ENCODE data around the gene CGB2.
"Not testable (repeated sequence)": the region's sequence is repeated elsewhere in the genome, so short reads cannot be mapped to it uniquely, and the experiment has no call there.

Gene CGB2

DNA sequence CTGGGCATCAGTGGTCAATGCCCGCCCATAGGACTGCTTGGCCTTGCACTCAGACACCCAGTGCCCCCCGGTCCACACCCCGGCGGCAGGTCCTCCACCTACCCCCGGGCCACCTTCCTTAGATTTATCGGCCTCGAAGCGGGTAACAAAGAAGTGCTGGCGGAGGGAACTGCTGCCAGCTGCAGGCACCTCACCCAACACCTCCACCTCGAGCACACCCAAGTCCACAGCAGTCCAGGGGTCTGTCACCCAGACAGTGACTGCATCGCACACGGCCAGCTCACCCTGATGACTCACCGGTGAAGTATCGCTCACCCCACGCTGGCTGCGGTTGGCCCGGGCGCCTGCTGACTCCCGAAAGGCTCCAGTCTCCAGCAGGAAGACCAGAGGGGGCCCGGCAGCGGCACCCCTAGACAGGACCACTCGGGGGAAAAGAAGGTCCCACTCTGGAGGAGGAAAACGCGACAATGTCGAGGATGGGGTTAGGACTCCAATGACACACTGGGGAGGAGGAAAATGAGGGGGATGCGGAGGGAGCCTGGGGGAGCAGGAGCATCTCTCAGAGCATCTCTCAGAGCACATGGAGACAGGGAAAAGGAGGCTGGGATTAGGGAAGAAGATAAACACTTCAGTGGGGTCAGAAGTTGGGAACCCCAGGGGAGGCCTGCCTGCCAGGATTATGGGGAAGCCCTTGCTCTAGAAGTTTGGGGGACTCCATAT lies 7.0 kb downstream of the CGB2 start:
- DNase-seq = not testable (repeated sequence)

DNA sequence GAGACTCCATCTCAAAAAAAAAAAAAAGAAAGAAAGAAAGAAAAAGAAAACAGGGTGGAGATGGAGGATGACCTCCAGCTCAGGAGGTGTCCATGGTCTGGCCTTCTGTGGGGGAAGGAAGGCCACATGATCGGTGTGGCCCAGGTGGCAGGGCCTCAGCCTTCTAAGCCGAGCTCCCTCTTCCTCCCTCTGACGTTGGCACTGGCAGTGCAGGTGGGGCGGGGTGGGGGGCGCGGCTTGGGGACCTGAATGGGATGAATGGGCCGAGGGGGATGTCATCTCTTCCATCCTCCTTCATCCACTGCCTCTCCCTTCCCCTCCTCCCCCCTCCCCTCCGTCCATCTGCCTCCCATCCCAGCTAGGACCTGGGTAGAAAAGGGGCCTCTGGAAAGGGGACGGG lies 8.0 kb downstream of the CGB2 start:
- not testable (repeated sequence) for DNase-seq

DNA sequence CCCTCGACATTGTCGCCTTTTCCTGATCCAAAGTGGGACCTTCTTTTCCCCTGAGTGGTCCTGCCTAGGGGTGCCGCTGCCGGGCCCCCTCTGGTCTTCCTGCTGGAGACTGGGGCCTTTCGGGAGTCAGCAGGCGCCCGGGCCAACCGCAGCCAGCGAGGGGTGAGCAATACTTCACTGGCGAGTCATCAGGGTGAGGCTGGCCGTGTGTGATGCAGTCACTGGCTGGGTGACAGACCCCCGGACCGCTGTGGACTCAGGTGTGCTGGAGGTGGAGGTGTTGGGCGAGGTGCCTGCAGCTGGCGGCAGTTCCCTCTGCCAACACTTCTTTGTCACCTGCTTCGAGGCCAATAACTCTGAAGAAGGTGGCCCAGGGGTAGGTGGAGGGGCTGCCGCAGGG lies 10.5 kb downstream of the CGB2 start:
- DNase-seq = no peak

DNA sequence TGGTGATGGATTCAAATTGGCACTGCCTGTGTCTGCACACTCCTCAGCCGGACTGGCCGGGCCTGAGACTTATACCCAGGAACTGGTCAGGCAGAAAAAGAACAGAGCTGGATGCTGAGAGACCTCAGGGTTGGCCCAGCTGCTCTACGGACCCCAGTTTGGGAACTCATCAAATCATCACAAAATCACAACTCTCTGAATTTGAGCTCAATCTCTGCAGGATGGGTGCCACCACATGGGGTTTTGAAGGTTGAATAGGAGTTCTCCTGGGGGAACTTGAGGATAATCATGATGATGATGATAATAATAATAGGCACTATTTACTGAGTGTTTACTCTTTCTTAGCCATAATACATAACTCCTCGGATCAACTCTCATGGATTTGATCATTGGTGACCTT lies 11.0 kb downstream of the CGB2 start:
- DNase-seq = not testable (repeated sequence)

DNA sequence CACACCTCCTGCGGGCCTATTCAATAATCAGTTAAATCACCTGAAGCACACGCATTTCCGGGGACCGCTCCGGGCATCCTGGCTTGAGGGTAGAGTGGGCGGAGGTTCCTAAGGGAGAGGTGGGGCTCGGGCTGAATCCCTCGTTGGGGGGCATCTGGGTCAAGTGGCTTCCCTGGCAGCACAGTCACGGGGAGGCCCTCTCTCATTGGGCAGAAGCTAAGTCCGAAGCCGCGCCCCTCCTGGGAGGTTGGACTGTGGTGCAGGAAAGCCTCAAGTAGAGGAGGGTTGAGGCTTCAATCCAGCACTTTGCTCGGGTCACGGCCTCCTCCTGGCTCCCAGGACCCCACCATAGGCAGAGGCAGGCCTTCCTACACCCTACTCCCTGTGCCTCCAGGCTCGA lies 11.9 kb downstream of the CGB2 start, which contains the start of gene CGB5:
Gene CGB5, plus strand, starts transcription at position 301 of the 400 bp plus-strand sequence. CDS start 362 bp downstream, outside the sequence.
- DNase-seq = not testable (repeated sequence)

DNA sequence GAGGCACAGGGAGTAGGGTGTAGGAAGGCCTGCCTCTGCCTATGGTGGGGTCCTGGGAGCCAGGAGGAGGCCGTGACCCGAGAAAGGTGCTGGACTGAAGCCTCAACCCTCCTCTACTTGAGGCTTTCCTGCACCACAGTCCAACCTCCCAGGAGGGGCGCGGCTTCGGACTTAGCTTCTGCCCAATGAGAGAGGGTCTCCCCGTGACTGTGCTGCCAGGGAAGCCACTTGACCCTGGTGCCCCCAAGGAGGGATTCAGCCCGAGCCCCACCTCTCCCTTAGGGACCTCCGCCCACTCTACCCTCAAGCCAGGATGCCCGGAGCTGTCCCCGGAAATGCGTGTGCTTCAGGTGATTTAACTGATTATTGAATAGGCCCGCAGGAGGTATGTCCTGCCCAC lies 17.3 kb downstream of the CGB2 start, which contains the start of gene CGB8:
Gene CGB8, minus strand, starts transcription at position 101 of the 400 bp plus-strand sequence. CDS start 372 bp downstream, outside the sequence.
- DNase-seq = not testable (repeated sequence)

DNA sequence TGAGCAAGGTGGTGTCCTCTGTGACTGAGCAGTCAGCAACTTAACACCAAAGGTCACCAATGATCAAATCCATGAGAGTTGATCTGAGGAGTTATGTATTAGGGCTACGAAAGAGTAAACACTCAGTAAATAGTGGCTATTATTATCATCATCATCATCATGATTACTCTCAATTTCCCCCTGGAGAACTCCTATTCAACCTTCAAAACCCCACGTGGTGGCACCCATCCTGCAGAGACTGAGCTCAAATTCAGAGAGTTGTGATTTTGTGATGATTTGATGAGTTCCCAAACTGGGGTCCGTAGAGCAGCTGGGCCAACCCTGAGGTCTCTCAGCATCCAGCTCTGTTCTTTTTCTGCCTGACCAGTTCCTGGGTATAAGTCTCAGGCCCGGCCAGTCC lies 18.1 kb downstream of the CGB2 start:
- not testable (repeated sequence) for DNase-seq

DNA sequence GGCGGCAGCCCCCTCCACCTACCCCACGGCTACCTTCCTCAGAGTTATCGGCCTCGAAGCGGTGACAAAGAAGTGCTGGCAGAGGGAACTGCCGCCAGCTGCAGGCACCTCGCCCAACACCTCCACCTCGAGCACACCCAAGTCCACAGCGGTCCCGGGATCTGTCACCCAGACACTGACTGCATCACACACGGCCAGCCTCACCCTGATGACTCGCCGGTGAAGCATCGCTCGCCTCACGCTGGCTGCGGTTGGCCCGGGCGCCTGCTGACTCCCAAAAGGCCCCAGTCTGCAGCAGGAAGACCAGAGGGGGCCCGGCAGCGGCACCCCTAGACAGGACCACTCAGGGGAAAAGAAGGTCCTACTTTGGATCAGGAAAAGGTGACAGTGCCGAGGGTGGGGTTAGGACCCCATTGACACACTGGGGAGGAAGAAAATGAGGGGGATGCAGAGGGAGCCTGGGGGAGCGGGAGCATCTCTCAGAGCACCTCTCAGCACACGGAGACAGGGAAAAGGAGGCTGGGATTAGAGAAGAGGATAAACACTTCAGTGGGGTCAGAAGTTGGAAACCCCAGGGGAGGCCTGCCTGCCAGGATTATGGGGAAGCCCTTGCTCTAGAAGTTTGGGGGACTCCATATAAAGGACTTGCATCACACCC lies 18.8 kb downstream of the CGB2 start:
- DNase-seq = not testable (repeated sequence)

DNA sequence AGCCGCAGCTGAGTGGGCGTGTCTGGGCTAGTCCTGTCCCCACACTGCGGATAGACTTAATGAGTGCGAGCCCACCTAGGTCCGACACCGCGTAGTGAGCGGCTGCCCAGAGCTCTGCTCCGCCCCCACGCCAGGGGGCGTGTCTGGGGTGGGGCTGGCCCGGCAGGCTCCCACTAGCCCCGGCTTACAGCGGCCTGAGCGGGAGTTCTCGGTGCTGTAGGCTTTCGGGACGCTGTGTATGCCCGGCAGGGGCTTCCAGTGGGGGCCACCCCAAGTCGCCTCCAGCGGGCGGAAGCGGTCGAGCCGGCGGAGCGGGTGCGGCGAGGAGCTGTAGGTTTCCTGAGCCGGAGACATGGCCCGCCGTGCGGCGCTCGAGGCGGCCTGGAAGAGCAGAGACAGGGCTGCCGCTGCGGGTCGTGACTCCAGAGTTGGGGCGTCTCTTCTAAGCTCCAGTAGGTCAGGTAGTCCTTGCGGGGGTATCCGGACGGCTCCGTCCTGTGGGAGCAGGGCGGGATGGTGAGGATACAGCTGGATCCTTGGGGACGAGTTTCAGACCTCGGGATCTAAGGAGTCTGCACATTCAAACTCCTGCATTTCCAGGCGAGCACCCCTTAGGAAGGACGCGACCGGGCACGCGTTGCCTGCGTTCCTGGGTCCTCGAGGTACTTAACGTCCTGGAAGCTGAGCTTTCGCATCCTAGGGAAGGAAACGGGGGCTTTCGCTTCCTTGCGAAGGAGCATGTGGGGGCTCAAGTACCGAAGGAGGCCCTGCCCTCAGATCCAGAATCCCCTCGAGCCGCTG lies 24.6 kb downstream of the CGB2 start:
- DNase-seq = peak; percentile 60

DNA sequence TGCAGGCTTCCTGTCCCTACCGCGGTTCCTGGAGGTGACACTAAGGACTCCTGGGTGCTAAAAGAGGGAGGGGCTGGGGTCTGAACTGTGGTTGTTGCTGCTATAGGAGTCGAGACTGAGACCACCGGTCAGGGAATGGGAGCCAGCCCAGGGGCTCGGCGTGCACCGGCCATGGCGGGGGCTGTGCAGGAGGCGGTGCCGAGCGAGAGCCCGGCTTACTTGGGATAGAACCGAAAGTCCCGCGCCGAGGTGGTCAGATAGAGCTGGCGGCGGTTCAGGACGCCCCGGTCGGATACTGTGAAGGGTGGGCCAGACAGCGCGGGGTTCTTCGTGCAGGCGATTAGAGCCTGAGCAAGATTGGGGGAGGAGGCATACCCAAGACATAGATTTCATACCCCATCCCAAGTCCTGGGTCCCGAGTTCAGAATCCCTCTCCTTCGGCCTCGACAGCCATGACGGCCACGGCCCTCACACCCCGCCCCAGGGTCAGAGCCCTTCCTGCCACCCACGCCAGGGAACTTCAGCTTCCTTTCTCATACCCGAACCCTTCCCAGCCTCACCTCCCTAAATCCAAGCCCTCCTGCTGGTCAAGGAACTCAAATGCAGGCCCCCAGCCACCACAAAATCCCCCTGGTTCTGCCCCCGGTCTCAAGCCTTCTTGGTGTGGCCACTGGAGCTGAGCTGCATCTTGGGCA lies 25.4 kb downstream of the CGB2 start:
- not testable (repeated sequence) for DNase-seq

DNA sequence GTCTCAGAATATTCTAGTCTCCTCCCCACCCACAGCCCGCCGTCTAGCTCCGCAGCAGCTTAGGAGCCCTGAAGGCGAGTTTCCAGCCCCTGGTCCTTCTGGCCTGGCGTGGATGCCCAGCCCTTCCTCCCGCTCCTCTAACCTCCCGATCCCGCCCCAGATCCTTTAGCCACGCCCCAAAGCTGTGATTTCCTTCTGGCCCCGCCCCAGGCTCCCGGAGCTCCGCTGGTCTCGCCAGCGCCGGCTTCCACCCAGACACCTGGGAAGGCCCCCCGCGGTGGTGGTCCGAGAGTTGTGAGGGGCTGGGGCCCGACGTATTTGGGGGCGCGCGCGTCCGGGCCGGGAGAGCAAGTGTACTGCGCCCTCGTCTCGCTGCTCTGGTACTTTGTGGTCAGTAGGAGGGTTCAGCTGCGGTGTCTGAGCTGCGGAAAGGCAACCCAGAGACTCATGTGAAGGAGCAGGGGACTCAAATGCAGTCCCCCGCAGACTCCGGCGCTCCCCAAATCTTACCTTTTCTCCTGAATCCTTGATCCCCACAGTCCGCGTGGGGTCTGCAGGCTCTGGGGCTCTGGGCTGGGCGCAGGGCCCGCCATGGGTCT lies 26.0 kb downstream of the CGB2 start, which contains the start of gene CGB7:
Gene CGB7, minus strand, starts transcription at position 114 of the 599 bp plus-strand sequence. CDS start 2,374 bp downstream, outside the sequence.
- DNase-seq = peak; percentile 25

DNA sequence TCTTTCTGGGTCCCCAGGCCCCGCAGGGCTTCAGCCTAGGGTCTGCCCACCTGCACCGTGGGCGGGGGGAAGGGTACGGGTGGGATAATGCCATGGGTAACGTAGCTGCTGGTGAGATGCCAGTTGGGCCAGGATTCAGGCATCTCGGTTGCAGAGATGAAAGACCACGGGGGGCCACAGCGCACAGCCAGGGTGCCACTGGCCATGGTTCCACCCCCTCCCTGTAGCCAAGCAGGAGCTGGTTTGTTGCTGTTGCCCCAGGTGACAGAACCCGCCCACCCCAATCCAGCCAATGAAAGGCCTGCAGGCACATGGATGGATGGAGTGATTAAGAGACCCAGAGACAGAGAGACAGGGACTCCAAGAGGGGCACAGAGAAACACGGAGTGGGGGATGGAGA lies 26.9 kb downstream of the CGB2 start:
- DNase-seq = peak; percentile 25

DNA sequence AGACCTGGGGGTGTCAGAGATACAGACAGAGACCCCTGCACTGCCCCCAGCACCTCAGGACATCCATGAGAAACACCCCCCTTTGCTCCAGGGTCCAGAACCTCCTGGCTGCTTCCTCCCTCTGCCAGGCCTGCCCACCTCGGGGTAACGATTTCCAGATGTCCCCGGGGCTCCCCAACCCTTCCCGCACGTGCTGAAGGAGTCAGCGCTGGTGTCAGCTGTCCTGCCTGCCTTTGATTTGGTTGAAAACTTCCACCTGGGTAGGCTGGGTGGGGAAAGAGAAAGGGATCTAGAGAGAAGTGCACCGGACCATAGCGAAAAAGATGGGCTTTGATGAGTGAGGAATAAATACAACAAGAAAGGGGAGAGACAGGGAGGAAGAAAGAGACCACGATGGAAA lies 27.4 kb downstream of the CGB2 start:
- no peak for DNase-seq

DNA sequence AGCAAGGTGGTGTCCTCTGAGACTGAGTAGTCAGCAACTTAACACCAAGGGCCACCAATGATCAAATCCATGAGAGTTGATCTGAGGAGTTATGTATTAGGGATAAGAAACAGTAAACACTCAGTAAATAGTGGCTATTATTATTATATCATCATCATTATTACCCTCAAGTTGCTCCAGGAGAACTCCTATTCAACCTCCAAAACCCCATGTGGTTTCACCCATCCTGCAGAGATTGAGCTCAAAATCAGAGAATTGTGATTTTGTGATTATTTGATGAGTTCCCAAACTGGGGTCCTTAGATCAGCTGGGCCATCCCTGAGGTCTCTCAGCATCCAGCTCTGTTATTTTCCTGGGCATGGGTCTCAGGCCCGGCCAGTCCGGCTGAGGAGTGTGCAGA lies 29.3 kb downstream of the CGB2 start:
- DNase-seq = no peak

DNA sequence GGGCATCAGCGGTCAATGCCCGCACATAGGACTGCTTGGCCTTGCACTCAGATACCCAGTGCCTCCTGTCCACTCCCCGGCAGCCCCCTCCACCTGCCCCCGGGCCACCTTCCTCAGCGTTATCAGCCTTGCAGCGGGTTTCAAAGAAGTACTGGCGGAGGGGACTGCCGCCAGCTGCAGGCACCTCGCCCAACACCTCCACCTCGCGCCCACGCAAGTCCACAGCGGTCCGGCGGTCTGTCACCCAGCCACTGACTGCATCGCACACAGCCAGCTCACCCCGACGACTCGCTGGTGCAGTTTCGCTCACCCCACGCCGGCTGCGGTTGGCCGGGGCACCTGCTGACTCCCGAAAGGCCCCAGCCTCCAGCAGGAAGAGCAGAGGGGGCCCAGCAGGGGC lies 29.8 kb downstream of the CGB2 start:
- no peak for DNase-seq

DNA sequence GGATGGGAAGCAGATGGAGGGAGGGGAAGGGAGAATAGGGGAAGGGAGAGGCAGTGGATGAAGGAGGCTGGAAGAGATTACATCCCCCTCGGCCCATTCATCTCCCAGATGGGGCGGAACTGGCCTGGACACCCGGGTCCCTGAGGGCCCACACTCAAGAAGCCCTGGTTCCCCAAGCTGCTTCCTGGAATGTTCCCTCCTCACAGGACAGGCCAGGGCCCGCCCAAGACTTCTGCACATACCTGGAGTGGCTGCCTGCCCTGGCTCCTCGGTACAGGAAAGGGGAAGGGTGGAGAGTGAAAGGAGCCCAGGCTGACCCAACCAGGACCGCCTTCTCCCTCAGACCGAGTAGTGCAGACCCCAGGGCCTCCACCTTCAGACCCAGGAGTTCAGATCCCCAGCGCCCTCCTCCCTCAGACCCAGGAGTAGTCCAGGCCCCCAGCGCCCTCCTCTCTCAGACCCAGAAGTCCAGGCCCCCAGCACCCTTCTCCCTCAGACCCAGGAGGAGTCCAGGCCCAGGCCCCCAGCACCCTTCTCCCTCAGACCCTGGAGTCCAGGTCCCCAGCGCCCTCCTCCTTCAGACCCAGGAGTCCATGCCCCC lies 32.4 kb downstream of the CGB2 start:
- DNase-seq = no peak

DNA sequence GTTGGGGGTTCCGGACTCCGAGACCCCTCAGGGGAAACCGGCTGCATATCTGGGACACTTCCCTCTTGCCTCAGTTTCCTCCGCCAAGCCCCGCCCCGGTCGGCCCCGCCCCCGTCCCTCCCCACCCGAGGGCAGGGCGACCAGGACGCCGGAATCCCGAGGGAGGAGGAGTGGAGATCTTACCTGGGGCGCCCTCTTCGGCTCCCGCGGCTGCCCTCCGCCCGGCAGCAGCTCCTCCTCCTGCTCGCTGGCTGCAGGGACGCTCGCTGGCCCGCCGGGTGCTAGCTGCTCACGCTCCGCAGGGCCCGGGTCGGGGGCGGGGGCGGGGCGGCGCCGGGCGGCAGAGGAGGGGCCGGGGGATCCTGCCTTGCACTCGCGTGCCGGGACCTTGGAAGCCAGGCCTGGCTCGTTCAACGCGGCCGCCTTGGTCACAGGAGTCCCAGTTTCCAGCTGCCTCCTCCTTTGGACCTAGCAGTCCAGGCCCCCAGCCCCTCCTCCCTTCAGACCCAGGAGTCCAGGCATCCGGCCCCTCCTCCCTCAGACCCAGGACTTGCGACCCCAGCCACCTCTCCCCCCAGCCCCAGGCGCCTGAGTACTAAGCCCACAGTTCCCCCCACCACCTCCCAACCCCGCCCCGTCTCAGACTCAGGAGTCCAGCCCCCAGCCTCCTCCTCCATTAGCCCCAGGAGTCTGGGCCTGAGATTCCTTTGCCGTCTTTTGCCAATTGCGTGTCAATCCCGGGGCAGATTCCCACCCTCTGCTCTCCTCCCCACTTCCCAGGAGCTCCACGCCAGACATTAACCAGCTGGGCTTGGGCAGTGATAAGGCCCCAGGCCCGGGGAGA lies 33.3 kb downstream of the CGB2 start, which contains the start of gene NTF4:
Gene NTF4, minus strand, starts transcription at position 51 of the 844 bp plus-strand sequence. CDS start 2,821 bp downstream, outside the sequence.
- no peak for DNase-seq

DNA sequence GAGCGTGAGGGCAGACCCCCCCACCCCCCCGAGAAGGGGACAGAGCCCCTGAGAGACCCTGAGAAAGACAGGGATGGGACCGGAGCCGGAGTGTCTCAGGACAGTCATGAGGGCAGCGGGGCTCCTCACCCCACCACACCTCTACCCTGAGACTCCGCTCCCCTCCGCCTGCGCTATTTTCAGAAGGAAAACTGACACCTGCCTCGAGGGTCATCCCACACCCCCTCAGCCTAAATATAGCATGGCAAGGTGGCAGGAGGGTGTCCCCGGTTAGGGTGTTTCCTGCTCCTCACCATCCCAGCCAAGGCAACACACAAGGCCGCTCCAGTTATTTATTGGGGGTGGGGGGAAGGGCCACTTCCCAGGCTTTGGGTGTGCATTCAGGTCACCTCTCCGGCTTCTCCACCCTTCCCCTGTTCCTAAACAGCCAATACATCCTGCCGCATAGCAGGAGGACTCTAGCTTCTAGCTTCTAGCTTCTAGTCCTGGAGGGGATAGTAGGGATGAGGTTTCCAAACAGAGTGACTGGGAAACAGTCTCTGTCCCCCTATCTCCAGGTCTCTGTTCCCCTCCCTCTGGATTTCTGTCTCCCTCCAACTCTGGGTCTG lies 34.3 kb downstream of the CGB2 start:
- DNase-seq = no peak

DNA sequence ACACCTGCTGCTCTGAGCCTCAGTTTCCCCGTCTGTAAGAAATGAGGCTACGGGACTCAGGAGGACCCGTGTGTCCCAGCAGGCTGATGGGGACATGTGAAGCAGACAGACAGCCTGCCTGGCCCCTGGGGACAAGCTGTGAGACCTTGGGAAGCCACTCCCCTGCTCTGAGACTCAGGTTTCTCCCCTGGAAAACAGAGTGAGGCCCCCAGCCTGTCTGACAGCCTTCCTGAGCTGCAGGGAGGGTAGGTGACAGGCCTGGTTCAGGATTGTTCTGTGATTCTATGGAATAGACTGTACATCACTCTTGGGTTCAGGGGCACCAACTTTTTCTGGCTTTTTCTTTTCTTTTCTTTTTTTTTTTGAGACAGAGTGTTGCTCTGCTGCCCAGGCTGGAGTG lies 35.9 kb downstream of the CGB2 start:
- no peak for DNase-seq

DNA sequence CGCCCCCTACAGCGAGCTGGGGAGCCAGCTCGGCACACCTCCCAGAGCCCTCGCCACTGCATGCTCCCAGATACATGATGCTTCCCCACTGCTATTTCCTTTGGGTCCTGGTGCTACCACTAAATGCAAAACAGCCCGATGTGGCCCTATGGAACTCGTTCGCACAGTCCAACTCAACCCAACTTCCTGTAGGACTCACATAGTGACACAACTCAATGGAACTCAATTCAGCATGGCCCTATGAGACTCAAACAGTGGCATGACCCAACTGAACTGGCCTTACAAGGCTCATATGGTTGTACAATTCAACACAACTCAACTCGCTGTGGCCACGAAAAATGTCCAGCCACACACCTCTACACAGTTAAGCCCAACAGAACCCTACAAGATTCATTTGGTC lies 37.3 kb downstream of the CGB2 start:
- no peak for DNase-seq
